ENCODE results near the gene TYSND1.

Gene TYSND1

DNA sequence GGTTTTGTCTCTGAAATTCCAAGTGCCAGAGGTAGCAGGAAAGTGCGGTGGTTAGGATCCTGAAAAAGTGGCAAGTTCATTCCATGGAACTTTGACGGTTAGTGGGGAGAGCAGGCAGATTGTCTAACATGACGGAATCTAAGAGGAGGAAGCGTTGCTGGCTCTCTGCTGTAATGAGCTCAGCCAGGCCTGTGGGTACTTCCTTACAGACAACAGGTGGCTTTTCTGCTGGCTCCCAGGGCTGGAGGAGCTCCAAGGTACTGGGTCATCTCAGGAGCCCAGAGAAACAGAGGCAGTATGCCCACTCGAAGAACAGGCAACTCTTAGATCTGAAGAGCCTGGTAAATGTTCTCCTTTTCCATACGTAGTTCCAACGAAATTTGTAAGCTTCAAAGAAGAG is 10.8 kb downstream of the TYSND1 start:
- H3K27ac ChIP-seq (ENCODE audit: low read depth, low read length), result no peak overlapping the region
- no peak overlapping the region for H3K9ac ChIP-seq (ENCODE audit: low read depth in 1 of 2, low read length in 2 of 2)
- H3K36me3 ChIP-seq (ENCODE audit: control insufficient read depth in 1 of 2, insufficient read depth in 2 of 2, low read length in 2 of 2), result peaks cover 0 to 4% of the 10 kb centered on the region in 2 donors
- no peaks in the 10 kb centered on the region for H3K9me3 ChIP-seq (ENCODE audit: control insufficient read depth in 1 of 2, low read length in 2 of 2)
- H3K27me3 ChIP-seq (ENCODE audit: control insufficient read depth in 1 of 2, insufficient read depth in 2 of 2, low read length in 2 of 2), result no peaks in the 10 kb centered on the region
- no peak overlapping the region for H3K4me3 ChIP-seq (ENCODE audit: low read depth in 1 of 2, low read length in 2 of 2)
- peaks cover 26 to 40% of the 10 kb centered on the region in 2 donors for H3K4me1 ChIP-seq (ENCODE audit: control insufficient read depth in 1 of 2, insufficient read depth in 2 of 2, low read length in 2 of 2)

DNA sequence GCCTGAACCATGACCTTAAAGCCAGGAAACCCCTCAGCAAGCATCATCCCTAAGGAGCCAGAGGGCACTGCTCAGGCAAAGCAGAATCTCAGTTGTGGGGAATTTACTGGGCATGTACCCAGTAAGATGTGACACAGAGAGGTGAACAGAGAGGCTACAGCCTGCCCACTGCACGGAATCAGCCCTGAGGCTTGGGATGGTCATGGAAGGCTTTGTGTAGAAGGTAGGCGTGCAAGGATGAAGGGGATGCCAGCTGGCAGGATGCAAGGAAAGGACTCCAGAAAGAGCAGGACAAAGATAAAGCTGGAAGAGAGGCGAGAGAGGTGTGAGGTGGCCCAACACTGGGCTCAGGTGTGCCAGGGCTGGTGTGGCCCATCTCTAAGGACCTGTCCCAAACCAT is 11.5 kb downstream of the TYSND1 start:
- Histone ChIP-seq H3K4me1 (ENCODE audit: control insufficient read depth in 1 of 2, insufficient read depth in 2 of 2, low read length in 2 of 2) (peaks cover 26 to 40% of the 10 kb centered on the region in 2 donors), H3K9me3 (ENCODE audit: control insufficient read depth in 1 of 2, low read length in 2 of 2) (no peaks in the 10 kb centered on the region), H3K27ac (ENCODE audit: low read depth, low read length) (no peak overlapping the region), H3K27me3 (ENCODE audit: control insufficient read depth in 1 of 2, insufficient read depth in 2 of 2, low read length in 2 of 2) (no peaks in the 10 kb centered on the region), H3K36me3 (ENCODE audit: control insufficient read depth in 1 of 2, insufficient read depth in 2 of 2, low read length in 2 of 2) (peaks cover 0 to 4% of the 10 kb centered on the region in 2 donors), H3K9ac (ENCODE audit: low read depth in 1 of 2, low read length in 2 of 2) (no peak overlapping the region), H3K4me3 (ENCODE audit: low read depth in 1 of 2, low read length in 2 of 2) (no peak overlapping the region)

GRCh38 chr10:70132098-70133029 is 14.1 kb downstream of the TYSND1 start, which contains the start of gene AIFM2:
TSS of gene AIFM2 (minus strand) at chr10:70132825. CDS start at chr10:70124084, 8,741 bp downstream.
- Histone ChIP-seq H3K4me3 (ENCODE audit: low read depth in 1 of 2, low read length in 2 of 2) (peak within 1 kb of the TSS; percentile 85 to 87), H3K27ac (ENCODE audit: low read depth, low read length) (peak within 1 kb of the TSS; percentile 57), H3K36me3 (ENCODE audit: control insufficient read depth in 1 of 2, insufficient read depth in 2 of 2, low read length in 2 of 2) (peaks cover 0 to 7% of the 10 kb centered on the region in 2 donors), H3K9ac (ENCODE audit: low read depth in 1 of 2, low read length in 2 of 2) (peak within 1 kb of the TSS; percentile 94 to 97), H3K9me3 (ENCODE audit: control insufficient read depth in 1 of 2, low read length in 2 of 2) (no peaks in the 10 kb centered on the region), H3K4me1 (ENCODE audit: control insufficient read depth in 1 of 2, insufficient read depth in 2 of 2, low read length in 2 of 2) (peaks cover 18 to 26% of the 10 kb centered on the region in 2 donors), H3K27me3 (ENCODE audit: control insufficient read depth in 1 of 2, insufficient read depth in 2 of 2, low read length in 2 of 2) (no peaks in the 10 kb centered on the region)

- Histone ChIP-seq H3K9ac (ENCODE audit: low read depth in 1 of 2, low read length in 2 of 2) (peak overlapping the region; percentile 94 to 97), H3K27me3 (ENCODE audit: control insufficient read depth in 1 of 2, insufficient read depth in 2 of 2, low read length in 2 of 2) (no peaks in the 10 kb centered on the region), H3K27ac (ENCODE audit: low read depth, low read length) (no peak overlapping the region), H3K4me1 (ENCODE audit: control insufficient read depth in 1 of 2, insufficient read depth in 2 of 2, low read length in 2 of 2) (peaks cover 18 to 19% of the 10 kb centered on the region in 2 donors), H3K9me3 (ENCODE audit: control insufficient read depth in 1 of 2, low read length in 2 of 2) (no peaks in the 10 kb centered on the region), H3K36me3 (ENCODE audit: control insufficient read depth in 1 of 2, insufficient read depth in 2 of 2, low read length in 2 of 2) (peaks cover 0 to 7% of the 10 kb centered on the region in 2 donors), H3K4me3 (ENCODE audit: low read depth in 1 of 2, low read length in 2 of 2) (peak overlapping the region; percentile 85 to 87)
Observed at GRCh38 chr10:70131560-70131937, 15.0 kb downstream of the TYSND1 start.

DNA sequence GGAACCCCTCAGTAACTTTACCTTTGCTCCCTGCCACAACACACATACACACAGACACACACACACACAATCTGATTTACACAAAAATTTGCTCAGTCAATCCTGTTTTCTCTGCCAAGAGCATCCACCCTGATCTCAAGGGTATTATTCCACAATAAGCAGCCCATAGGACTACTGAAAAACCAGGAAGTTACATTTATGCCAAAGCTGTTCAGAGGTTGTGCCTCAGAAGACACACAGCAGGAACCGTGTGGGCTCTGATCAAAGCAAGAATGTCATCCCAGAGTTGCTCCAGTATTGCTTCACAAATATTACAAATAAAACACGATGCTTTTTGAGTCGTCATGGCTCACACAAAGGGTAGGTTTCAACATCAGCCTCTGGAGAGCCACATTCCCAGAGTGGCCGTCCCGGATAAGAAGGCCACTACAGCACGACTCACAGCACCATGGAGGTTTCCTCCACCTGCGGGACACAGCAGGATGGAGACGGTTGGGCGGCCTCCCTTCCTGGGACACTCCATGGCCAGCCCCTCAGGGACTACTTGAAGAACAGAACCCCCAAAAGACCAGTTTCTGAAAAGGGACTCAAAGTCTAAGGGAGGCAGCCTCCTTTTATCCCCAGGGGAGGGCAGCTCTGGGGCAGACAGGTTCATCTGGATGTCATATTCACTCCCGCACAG is 15.5 kb downstream of the TYSND1 start:
- Histone ChIP-seq H3K36me3 (ENCODE audit: control insufficient read depth in 1 of 2, insufficient read depth in 2 of 2, low read length in 2 of 2) (peaks cover 0 to 7% of the 10 kb centered on the region in 2 donors), H3K9me3 (ENCODE audit: control insufficient read depth in 1 of 2, low read length in 2 of 2) (no peaks in the 10 kb centered on the region), H3K27ac (ENCODE audit: low read depth, low read length) (no peak overlapping the region), H3K9ac (ENCODE audit: low read depth in 1 of 2, low read length in 2 of 2) (peak overlapping the region; percentile 94 to 97), H3K27me3 (ENCODE audit: control insufficient read depth in 1 of 2, insufficient read depth in 2 of 2, low read length in 2 of 2) (no peaks in the 10 kb centered on the region), H3K4me3 (ENCODE audit: low read depth in 1 of 2, low read length in 2 of 2) (peak overlapping the region; percentile 85 to 87), H3K4me1 (ENCODE audit: control insufficient read depth in 1 of 2, insufficient read depth in 2 of 2, low read length in 2 of 2) (peaks cover 18 to 19% of the 10 kb centered on the region in 2 donors)

GRCh38 chr10:70126700-70127395 is 19.7 kb downstream of the TYSND1 start:
- Histone ChIP-seq H3K4me3 (ENCODE audit: low read depth in 1 of 2, low read length in 2 of 2) (no peak overlapping the region), H3K27me3 (ENCODE audit: control insufficient read depth in 1 of 2, insufficient read depth in 2 of 2, low read length in 2 of 2) (no peaks in the 10 kb centered on the region), H3K9ac (ENCODE audit: low read depth in 1 of 2, low read length in 2 of 2) (no peak overlapping the region), H3K36me3 (ENCODE audit: control insufficient read depth in 1 of 2, insufficient read depth in 2 of 2, low read length in 2 of 2) (peaks cover 3 to 17% of the 10 kb centered on the region in 2 donors), H3K9me3 (ENCODE audit: control insufficient read depth in 1 of 2, low read length in 2 of 2) (no peaks in the 10 kb centered on the region), H3K27ac (ENCODE audit: low read depth, low read length) (no peak overlapping the region), H3K4me1 (ENCODE audit: control insufficient read depth in 1 of 2, insufficient read depth in 2 of 2, low read length in 2 of 2) (peaks cover 9 to 11% of the 10 kb centered on the region in 2 donors)

- no peaks in the 10 kb centered on the region for H3K27me3 ChIP-seq (ENCODE audit: control insufficient read depth in 1 of 2, insufficient read depth in 2 of 2, low read length in 2 of 2)
- H3K4me1 ChIP-seq (ENCODE audit: control insufficient read depth in 1 of 2, insufficient read depth in 2 of 2, low read length in 2 of 2), result peaks cover 1 to 3% of the 10 kb centered on the region in 2 donors
- no peak overlapping the region for H3K9ac ChIP-seq (ENCODE audit: low read depth in 1 of 2, low read length in 2 of 2)
- no peak overlapping the region for H3K4me3 ChIP-seq (ENCODE audit: low read depth in 1 of 2, low read length in 2 of 2)
- no peak overlapping the region for H3K27ac ChIP-seq (ENCODE audit: low read depth, low read length)
- H3K9me3 ChIP-seq (ENCODE audit: control insufficient read depth in 1 of 2, low read length in 2 of 2), result no peaks in the 10 kb centered on the region
- H3K36me3 ChIP-seq (ENCODE audit: control insufficient read depth in 1 of 2, insufficient read depth in 2 of 2, low read length in 2 of 2), result peaks cover 3 to 19% of the 10 kb centered on the region in 2 donors
Observed at GRCh38 chr10:70125918-70126552, 20.5 kb downstream of the TYSND1 start.

DNA sequence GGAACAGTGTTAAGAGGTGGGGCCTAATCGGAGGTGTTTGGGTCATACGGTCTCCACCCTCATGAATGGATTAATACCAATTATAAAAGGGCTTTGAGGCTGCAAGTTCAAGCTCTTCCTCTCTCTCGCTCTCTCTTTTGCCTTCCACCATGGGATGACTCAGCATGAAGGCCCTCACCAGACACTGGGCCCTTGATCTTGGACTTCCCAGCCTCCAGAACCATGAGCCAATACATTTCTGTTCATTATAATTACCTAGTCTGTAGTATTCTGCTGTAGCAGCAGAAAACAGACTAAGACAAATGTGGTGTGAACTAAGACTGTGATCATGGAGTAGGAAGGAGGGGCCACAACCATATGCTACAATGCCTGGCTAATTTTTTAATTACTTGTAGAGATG is 21.6 kb downstream of the TYSND1 start:
- no peak overlapping the region for H3K9ac ChIP-seq (ENCODE audit: low read depth in 1 of 2, low read length in 2 of 2)
- peaks cover 9 to 30% of the 10 kb centered on the region in 2 donors for H3K36me3 ChIP-seq (ENCODE audit: control insufficient read depth in 1 of 2, insufficient read depth in 2 of 2, low read length in 2 of 2)
- H3K4me1 ChIP-seq (ENCODE audit: control insufficient read depth in 1 of 2, insufficient read depth in 2 of 2, low read length in 2 of 2), result no peaks in the 10 kb centered on the region
- no peak overlapping the region for H3K27ac ChIP-seq (ENCODE audit: low read depth, low read length)
- H3K9me3 ChIP-seq (ENCODE audit: control insufficient read depth in 1 of 2, low read length in 2 of 2), result no peaks in the 10 kb centered on the region
- H3K4me3 ChIP-seq (ENCODE audit: low read depth in 1 of 2, low read length in 2 of 2), result no peak overlapping the region
- no peaks in the 10 kb centered on the region for H3K27me3 ChIP-seq (ENCODE audit: control insufficient read depth in 1 of 2, insufficient read depth in 2 of 2, low read length in 2 of 2)

DNA sequence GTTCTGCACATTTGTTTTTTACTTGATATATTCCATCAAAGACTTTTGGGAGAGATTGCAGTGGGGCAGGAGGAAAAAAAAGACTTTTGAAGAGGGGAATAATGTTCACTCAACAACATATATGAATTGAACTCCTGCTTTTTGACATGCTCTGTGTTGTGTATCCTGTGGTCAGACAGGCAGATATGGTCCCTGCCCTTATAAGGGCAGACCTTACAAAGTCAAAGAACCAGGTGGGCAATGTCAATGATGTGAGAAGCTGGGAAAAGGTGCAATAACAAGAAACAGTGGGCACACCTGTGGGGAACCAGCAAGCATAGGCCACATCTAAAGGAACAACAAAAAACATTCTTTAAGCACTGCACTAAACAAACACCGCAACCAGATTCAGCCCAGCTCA is 22.1 kb downstream of the TYSND1 start:
- Histone ChIP-seq H3K27me3 (ENCODE audit: control insufficient read depth in 1 of 2, insufficient read depth in 2 of 2, low read length in 2 of 2) (no peaks in the 10 kb centered on the region), H3K9me3 (ENCODE audit: control insufficient read depth in 1 of 2, low read length in 2 of 2) (no peaks in the 10 kb centered on the region), H3K27ac (ENCODE audit: low read depth, low read length) (no peak overlapping the region), H3K4me1 (ENCODE audit: control insufficient read depth in 1 of 2, insufficient read depth in 2 of 2, low read length in 2 of 2) (no peaks in the 10 kb centered on the region), H3K4me3 (ENCODE audit: low read depth in 1 of 2, low read length in 2 of 2) (no peak overlapping the region), H3K36me3 (ENCODE audit: control insufficient read depth in 1 of 2, insufficient read depth in 2 of 2, low read length in 2 of 2) (peaks cover 10 to 34% of the 10 kb centered on the region in 2 donors), H3K9ac (ENCODE audit: low read depth in 1 of 2, low read length in 2 of 2) (no peak overlapping the region)
